ENCODE data around the gene CABP1.

CABP1 gene

DNA sequence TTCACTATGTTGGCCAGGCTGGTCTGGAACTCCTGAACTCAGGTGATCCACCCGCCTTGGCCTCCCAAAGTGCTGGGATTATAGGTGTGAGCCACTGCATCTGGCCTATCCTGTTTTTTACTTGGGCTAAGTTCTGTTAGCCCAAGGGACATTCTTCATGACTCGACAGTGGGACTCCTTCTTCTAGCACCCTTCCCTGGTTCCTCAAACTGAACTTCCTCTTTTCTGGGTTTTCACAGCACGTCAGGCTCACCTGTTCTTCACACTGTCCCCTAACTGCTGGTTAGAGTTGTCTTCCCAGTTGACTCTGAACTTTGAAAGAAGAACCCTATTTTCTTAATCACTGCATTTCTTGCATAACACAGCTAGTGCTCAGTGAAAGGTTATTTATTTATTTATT, 22.5 kb downstream of the CABP1 start:
- no peak overlapping the region for H3K27ac ChIP-seq
- TF ChIP-seq, protein P1, sequence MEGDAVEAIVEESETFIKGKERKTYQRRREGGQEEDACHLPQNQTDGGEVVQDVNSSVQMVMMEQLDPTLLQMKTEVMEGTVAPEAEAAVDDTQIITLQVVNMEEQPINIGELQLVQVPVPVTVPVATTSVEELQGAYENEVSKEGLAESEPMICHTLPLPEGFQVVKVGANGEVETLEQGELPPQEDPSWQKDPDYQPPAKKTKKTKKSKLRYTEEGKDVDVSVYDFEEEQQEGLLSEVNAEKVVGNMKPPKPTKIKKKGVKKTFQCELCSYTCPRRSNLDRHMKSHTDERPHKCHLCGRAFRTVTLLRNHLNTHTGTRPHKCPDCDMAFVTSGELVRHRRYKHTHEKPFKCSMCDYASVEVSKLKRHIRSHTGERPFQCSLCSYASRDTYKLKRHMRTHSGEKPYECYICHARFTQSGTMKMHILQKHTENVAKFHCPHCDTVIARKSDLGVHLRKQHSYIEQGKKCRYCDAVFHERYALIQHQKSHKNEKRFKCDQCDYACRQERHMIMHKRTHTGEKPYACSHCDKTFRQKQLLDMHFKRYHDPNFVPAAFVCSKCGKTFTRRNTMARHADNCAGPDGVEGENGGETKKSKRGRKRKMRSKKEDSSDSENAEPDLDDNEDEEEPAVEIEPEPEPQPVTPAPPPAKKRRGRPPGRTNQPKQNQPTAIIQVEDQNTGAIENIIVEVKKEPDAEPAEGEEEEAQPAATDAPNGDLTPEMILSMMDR (conservative IDR thresholded peaks at IDR 0.05) = no peak

DNA sequence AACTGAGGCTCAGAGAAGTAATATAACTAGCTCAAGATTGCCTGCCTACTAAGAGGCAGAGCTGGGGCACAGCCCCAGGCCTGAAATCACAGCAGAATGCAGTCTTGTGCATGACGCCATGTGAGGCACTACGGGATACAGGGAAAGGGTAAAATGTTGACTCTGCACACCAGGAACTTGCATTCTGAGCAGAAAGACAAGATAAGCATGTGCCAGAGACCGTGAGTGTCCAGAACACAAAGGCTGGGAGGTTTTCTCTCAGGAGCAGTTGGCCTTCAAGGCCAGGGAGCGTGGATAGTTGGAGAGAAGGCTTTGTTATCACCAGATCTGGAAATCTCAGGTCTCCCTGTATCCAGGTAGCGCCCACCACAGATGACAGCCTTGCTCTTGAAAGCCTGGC, 23.3 kb downstream of the CABP1 start:
- TF ChIP-seq, protein P1 (conservative IDR thresholded peaks at IDR 0.05) = no peak
- H3K27ac ChIP-seq = no peak overlapping the region

DNA sequence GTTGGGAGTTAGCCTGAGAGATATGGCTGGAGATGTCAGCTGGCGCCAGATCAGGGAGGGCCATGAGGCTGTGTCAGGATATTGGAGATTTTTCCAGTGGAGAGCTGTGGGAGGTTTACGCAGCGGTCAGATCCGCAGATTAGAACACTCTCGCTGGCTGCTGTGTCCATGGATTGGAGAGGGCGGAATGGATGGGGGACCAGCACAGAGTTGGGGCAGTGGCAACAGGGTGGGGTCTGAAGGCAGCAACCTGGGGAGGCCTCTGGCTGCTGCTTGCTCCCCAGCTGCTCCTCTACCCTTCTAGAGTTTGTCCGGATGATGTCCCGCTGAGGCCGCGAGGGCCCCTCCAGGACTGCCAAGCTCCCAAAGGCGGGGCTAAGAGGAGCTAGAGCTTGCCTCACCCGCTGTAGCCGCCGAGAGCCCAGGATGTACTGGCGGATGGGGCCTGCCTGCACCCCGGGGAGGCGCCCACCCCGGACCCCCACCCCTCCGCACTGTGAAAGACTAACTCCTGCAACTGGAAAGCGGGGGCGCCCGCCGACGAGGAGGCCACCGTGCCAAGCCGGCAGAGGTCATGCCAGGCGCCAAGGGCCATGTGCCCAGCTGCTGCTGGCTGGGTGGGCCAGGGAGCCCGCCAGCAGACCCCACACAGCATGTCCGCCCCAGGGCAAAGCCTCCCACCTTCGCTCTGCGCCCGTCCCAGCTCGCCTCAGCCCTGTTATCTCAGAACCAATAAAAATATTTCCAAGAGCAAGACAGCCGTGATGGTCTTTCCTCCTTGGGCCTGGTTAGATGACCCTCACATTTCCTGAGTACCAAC, 26.4 kb downstream of the CABP1 start:
- no peak overlapping the region for H3K27ac ChIP-seq
- TF ChIP-seq, protein P1 (conservative IDR thresholded peaks at IDR 0.05) = no peak

DNA sequence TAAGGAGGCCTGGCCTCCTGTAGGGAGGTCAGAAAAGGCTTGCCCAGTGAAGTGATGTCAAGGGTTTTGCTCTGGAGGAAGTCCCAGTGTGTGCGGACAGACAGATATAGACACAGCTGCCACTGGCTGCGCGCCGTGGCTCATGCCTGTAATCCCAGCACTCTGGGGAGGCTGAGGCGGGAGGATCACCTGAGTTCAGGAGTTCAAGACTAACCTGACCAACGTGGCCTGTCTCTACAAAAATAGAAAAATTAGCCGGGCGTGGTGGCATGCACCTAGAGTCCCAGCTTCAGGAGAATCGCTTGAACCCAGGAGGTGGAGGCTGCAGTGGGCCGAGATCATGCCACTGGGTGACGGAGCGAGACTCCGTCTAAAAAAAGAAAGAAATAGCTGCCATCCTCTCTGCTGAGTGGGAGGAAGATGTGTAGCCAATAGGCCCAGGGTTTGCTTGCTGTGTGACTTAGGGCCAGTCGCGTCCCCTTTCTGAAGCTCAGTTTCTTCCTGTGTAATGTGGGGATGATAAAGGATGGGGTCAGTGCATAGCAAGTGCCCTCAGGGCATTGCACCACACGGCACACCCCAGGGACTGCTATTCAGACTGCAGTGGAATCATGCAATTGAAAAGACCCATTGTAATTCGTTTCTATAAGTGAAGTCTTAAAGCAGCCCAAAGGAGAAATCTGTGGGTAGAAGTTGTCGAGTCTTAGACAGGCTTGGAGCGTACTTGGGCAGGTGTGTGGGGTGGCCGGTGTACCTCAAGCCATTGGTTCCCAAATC, 27.9 kb downstream of the CABP1 start:
- peak overlapping the region; percentile 56; the same call in 1 of the 2 replicates for H3K27ac ChIP-seq
- TF ChIP-seq, protein P1 (conservative IDR thresholded peaks at IDR 0.05) = no peak

DNA sequence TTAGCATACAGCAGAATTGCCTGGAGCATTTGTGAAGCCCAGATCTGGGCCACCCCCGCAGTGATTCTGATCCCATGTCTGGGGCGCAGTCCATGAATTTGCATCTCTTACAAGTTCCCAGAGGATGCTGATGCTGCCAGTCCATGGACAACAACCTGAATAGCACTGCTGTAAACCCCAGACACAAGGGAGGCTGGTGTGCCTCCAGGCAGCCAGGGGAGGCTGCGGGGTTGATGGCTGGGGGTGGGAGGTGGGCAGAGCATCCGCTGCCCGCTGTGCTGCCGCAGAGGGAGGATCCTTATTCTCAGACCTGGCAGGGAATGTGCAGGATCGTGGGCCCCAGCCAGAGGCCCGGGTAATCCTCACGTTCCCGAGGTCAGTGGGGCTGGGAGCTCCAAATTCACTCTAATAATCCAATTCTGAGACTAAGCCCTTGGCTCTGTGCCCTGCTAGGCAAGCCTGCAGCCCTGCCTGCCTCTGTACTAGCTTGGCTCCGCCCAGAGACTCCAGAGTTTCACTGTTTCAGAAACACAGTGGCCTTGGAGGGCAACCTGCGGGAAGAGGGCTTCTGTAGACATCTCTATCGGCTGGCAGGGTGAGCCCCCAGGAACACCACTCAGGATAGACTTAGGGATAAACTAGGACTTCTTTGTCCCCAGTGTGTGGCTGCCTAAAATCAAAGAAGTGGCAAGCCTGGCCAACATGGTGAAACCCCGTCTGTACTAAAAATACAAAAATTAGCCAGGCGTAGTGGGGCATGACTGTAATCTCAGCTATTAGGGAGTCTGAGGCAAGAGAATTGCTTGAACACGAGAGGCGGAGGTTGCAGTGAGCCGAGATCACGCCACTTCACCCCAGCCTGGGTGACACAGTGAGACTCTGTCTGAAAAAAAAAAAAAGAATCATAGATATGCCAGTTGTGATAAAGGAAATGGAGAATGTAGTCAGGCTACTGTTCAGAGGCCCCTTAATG, 28.7 kb downstream of the CABP1 start:
- TF ChIP-seq, protein P1 (conservative IDR thresholded peaks at IDR 0.05) = no peak
- peak overlapping the region; percentile 56; the same call in 1 of the 2 replicates for H3K27ac ChIP-seq

DNA sequence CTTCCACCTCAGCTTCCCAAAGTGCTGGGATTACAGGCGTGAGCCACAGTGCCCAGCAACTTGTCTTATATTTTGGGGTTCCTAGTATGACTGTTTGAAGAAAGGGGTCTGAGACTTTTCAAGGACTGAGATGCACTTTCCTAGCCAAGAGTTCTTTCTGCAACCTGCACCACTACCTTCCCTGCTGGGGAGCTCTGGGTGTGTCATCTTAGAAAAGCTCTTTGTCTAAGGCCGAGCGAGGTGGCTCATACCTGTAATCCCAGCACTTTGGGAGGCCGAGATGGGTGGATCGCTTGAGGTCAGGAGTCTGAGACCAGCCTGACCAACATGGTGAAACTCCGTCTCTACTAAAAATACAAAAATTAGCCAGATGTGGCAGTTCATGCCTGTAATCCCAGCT, 29.8 kb downstream of the CABP1 start:
- peak overlapping the region; percentile 56; the same call in 1 of the 2 replicates for H3K27ac ChIP-seq

DNA sequence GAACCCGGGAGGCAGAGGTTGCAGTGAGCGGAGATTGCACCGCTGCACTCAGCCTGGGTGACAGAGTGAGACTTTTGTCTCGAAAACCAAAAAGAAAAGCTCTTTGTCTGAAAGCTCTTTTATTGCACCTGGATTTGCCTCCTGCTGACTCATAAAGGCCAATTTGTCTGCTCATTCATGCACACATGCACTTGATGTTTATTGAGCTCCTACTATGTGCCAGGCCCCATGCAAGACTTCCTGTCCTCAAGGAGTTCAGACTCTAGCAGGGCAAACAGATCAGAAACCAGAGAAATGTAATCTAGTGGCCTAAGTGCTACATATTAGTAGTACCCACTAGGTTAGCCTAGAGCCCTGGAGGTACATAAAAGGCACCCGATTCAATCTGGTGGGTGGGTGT, 30.2 kb downstream of the CABP1 start:
- TF ChIP-seq, protein P1 (conservative IDR thresholded peaks at IDR 0.05) = no peak
- H3K27ac ChIP-seq = no peak overlapping the region

Data from VCaP (cell line).